PFSK-1 (cell line): Measurements from ENCODE around the gene TOP1.

Source experiments
- FOXP2 ChIP-seq: optimal IDR thresholded peaks from 2 replicates; pipeline ENCODE3; 2011; ENCODE audit warnings: borderline replicate concordance, control low read depth, inconsistent platforms; ENCODE audit not compliant: insufficient read depth; ENCODE audit errors: extremely low read length, extremely low read depth
- POLR2AphosphoS5 ChIP-seq: IDR thresholded peaks from 2 replicates; pipeline ENCODE4 v1.6.1; 2012; ENCODE audit warnings: low read depth, mild to moderate bottlenecking, control low read depth, low read length, moderate library complexity
- SIN3A ChIP-seq: IDR thresholded peaks from 2 replicates; pipeline ENCODE4 v1.6.1; 2012; ENCODE audit warnings: mild to moderate bottlenecking, low read length, moderate library complexity, borderline replicate concordance; ENCODE audit not compliant: insufficient read depth
- TAF1 ChIP-seq: IDR thresholded peaks from 2 replicates; pipeline ENCODE4 v1.6.1; 2012; ENCODE audit warnings: low read length, control low read depth, borderline replicate concordance; ENCODE audit not compliant: insufficient read depth
- TF ChIP-seq, protein P1 (sequence below), 2 experiments: IDR thresholded peaks; 2 replicates each; pipeline versions ENCODE4 v1.6.1 to v1.8.0; 2011 to 2012; ENCODE audit warnings: low read depth in 2 of 2, low read length in 2 of 2, control low read depth in 1 of 2, inconsistent platforms in 1 of 2, mild to moderate bottlenecking in 1 of 2, moderate library complexity in 1 of 2; ENCODE audit not compliant: insufficient read depth in 1 of 2

DNA sequence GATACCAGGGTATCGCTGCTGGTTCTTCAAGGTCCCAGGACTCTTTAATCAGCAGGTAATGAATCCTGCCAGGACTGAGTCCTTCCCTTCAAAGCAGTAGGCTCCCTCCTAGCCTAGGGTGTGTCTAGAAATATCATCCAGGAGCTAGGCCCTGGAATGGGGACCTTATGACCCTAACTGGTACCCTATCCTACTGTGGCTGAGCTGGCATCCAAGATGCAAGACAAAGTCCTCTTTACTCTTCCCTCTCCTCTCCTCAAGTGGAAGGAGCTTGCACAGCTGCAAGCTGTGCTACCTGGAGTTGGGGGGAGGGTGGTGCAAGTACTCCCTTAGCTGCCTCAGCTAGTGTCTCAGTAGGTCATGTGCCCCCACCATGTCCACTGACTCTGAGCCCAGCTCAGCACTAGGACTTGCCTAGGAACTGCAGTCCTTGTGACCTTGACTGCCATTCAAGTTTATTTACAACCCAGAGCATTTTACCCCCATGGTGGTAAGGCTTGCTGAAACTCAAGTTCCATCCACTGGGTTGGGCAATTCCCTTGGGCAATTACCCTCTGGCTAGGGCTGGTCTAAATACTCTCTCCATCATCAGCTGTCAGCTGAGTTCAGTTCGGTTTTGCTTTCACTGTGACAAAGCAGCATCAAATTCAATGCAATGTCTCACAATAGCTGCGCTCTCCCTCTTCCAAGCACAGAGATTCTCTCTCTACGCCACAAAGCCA lies 48.4 kb upstream of the TOP1 start:
- TF ChIP-seq POLR2AphosphoS5 (no peak), SIN3A (no peak), TAF1 (no peak), FOXP2 (no peak)
- TF ChIP-seq, protein P1, sequence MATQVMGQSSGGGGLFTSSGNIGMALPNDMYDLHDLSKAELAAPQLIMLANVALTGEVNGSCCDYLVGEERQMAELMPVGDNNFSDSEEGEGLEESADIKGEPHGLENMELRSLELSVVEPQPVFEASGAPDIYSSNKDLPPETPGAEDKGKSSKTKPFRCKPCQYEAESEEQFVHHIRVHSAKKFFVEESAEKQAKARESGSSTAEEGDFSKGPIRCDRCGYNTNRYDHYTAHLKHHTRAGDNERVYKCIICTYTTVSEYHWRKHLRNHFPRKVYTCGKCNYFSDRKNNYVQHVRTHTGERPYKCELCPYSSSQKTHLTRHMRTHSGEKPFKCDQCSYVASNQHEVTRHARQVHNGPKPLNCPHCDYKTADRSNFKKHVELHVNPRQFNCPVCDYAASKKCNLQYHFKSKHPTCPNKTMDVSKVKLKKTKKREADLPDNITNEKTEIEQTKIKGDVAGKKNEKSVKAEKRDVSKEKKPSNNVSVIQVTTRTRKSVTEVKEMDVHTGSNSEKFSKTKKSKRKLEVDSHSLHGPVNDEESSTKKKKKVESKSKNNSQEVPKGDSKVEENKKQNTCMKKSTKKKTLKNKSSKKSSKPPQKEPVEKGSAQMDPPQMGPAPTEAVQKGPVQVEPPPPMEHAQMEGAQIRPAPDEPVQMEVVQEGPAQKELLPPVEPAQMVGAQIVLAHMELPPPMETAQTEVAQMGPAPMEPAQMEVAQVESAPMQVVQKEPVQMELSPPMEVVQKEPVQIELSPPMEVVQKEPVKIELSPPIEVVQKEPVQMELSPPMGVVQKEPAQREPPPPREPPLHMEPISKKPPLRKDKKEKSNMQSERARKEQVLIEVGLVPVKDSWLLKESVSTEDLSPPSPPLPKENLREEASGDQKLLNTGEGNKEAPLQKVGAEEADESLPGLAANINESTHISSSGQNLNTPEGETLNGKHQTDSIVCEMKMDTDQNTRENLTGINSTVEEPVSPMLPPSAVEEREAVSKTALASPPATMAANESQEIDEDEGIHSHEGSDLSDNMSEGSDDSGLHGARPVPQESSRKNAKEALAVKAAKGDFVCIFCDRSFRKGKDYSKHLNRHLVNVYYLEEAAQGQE (IDR thresholded peaks at IDR 0.05; ENCODE audit: insufficient read depth in 1 of 2, low read depth in 2 of 2, low read length in 2 of 2), result no peak
